GM18870 (cell line): ENCODE results near the gene TMEM254.
A peak's percentile ranks its signal among the peaks of the same experiment; 100 is the strongest.
"Not testable (repeated sequence)": the region's sequence is repeated elsewhere in the genome, so short reads cannot be mapped to it uniquely, and the experiment has no call there.

Source experiments
- ATAC-seq: cut with Tn5 transposase; IDR thresholded peaks from one replicate; pipeline ENCODE4 v1.9.1; 2021; ENCODE audit warnings: moderate library complexity; ENCODE audit not compliant: unreplicated experiment

The TMEM254 gene, protein sequence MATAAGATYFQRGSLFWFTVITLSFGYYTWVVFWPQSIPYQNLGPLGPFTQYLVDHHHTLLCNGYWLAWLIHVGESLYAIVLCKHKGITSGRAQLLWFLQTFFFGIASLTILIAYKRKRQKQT

DNA sequence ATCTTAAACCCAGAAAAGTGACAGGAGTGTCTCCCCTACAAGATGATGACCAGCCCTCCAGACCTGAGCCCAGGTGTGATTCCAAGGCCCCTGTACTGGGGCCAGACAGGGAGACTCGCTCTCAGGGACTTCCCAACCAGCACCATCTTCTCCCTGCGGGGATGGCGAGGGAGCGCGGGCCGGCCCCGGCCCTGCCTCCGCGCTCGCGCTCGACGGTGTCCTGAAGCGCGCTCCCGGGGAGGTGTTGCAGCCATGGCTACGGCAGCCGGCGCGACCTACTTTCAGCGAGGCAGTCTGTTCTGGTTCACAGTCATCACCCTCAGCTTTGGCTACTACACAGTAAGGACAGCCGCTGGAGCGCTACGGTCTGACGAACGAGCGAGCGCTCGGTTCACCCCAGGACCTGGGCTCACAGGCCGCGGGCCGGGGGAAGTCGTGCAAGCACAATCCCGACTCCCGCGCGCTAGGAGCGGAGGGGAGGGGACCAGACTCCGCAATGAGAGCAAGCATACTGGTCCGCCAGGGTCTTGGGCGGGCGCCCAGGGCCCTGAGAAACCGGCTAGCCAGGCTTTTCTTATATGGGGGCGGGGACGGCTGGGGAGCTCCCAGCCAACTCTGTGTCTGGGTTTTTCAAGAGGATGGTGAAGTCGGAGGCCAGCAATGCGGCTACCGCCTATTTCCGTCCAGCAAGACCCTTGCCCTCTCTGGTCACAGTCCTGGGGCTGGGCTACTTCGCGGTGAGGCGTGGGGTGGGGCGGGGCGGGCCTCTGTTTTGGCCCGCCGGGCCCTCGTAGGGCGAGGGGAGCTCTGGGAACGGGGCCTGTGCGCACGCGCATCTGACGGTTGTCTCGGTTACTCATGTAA, at the start of gene TMEM254:
Gene TMEM254 (plus strand): TSS at position 218 of the 864 bp plus-strand sequence. CDS start 35 bp downstream, at position 253.
- ATAC-seq = peak; percentile 62

- not testable (repeated sequence) for ATAC-seq
These were observed 49.3 kb upstream of the TMEM254 start for GRCh38 chr10:80029205-80029604.

GRCh38 chr10:80029865-80030264, 48.6 kb upstream of the TMEM254 start:
- ATAC-seq = not testable (repeated sequence)

- no peak for ATAC-seq
These were observed 46.0 kb upstream of the TMEM254 start for GRCh38 chr10:80032503-80032902.

DNA sequence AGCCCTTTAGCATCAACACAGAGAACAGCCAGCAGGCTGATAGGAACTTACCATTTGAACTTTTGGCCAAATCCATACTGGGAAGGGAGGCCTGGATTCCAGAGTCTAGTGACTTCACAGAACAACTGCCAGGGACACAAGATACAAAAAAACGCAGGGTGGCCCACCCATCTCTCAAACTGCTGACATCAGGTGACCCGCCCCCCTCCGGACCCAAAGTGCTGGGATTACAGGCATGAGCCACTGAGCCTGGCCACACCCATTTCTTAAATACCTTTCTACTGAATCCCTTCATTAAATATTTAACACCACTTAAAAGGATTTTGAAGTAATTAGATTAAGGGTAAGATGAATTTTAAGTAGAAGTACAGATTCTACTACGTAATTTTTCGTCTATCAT, 43.7 kb upstream of the TMEM254 start:
- ATAC-seq = not testable (repeated sequence)

GRCh38 chr10:80035430-80035829, 43.0 kb upstream of the TMEM254 start:
- not testable (repeated sequence) for ATAC-seq

- ATAC-seq = not testable (repeated sequence)
These were observed 41.5 kb upstream of the TMEM254 start for GRCh38 chr10:80036921-80037500.

DNA sequence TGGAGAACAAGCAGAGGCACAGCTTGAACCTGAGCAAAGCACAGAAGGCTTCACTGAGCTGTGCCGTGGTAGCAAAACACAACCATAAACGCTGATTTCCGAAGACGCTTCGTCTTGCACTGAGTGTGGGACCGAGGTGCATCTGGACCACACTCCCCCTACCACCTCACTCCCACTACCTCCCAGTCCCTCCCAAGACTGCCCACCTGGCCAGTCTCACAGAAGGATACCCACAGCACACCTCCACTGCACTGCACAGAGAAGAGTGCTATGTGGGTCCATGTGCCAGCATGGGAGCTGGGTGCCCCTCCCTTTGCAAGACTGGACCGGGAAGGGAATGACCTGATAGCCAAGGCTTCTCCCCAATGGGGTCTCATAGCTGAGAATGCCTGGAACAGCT, 40.2 kb upstream of the TMEM254 start:
- ATAC-seq = not testable (repeated sequence)

DNA sequence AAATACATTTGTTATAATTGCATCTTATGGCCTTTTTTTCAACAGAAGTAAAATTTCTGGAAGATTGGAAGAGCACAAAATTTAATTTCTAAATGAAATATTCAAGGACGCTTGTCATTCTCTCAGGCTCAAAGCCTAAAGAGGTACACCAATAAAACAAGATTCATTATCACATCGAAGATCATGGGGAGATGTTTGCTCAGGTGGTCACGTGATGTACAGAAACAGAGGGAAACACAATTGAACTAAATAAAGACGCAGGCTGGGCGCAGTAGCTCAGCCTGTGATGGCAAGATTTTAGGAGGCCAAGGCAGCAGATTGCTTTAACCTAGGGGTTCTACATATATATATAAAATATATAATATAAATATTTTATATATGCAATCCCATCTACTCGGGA, 37.3 kb upstream of the TMEM254 start:
- no peak for ATAC-seq

- not testable (repeated sequence) for ATAC-seq
These were observed 33.5 kb upstream of the TMEM254 start for GRCh38 chr10:80044935-80045334.

- ATAC-seq = no peak
These were observed 31.6 kb upstream of the TMEM254 start for GRCh38 chr10:80046629-80047441.

DNA sequence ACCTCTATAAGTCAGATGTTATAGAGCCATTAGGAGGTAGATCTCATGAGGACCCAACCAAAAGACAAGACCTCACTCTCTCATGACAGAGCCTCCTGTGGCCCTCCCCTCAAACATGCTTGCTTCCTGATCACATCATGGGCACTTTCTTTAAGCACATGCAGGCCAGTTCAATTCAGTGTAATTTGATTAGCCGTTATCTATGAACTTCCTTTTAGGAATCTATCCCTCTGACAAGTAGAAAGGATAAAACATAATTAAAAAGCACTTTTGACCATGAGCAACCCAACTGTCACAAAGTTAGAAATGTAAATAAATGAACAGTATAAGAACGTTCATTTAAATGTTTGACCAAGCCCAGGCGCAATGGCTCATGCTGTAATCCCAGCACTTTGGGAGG, 27.7 kb upstream of the TMEM254 start:
- no peak for ATAC-seq

DNA sequence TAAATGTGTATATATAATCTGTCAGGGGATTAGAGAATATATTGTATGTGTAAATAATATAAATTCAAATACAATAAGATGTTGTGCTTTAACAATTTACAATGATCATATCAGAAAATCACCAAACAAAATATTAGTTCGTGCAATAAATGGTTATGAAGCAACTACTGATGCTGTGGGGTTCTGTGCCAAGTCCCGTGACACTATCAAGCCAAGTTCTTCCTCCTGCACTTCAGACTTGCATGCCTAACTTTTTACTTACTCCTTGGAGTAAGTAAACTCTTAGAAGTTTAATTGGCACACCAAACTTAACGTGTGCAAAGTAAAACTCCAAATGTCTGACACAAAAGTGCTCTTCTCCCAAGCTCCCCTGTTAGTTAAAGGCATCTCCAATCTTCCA, 26.5 kb upstream of the TMEM254 start:
- no peak for ATAC-seq

DNA sequence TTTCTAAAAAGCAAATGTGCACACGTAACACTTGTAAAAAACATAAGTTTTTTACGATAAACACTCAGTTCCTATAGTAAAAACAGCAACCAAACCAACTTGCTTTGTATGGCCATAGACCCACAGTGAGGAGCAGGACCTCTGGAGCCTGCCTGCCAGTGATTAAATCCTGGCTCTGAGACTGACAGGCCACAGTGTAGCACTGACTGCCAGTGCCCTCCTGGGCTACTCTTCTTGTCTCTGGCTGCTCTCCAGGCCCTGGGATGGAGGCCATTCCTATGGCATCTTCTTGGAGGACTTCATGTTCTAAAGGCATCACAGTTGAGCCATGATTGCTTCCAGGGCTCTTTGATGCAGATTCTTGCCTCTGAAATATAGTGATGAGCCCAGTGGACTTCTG, 22.7 kb upstream of the TMEM254 start:
- ATAC-seq = no peak

- no peak for ATAC-seq
These were observed 21.3 kb upstream of the TMEM254 start for GRCh38 chr10:80057171-80057570.

DNA sequence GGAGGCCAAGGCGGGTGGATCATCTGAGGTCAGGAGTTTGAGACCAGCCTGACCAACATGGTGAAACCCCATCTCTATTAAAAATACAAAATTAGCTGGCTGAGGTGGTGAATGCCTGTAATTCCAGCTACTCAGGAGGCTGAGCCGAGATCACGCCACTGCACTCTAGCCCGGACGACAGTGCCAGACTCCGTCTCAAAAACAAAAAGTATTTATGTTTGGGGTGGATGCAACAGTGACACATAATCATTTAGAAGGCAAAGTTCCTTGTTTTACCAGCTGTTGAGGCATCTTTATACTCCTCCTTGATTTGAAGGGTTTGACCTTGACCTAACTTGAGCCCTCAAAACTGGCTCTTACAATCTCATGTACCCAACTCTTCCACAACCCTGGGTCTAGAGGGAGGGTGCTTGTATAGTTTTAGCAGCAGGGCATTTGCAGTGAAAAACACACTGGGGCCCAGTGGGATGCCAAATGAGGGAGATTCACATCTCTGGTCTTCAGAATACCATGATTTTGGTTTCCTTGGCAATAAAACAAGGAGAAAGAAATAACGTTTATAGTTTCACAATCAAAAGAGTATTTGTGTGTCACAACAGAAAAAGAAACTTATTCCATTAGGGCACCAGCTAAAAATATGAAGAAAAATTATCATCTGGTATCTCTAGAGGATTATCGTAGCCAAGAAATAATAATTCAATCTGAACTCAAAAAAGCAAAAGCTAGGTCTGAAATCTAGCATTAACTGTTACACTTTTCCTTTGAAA, 14.2 kb upstream of the TMEM254 start:
- ATAC-seq = no peak

DNA sequence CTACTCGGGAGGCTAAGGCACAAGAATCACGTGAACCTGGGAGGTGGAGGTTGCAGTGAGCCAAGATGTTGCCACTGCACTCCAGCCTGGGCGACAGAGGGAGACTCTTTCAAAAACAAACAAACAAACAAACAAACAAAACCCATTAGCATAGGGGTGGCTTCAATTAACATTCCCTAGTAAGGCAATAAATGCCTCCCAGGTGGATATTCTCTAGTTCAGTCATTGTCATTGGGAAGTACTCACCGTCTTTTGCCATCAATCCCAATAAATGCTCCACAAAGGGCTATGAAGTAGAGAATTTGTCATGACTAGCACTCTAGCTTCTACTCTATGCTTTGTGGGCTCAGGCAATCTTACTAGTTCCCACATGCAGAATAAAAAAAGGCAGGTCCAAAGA, 11.7 kb upstream of the TMEM254 start:
- no peak for ATAC-seq

GRCh38 chr10:80067821-80068220, 10.6 kb upstream of the TMEM254 start:
- not testable (repeated sequence) for ATAC-seq

DNA sequence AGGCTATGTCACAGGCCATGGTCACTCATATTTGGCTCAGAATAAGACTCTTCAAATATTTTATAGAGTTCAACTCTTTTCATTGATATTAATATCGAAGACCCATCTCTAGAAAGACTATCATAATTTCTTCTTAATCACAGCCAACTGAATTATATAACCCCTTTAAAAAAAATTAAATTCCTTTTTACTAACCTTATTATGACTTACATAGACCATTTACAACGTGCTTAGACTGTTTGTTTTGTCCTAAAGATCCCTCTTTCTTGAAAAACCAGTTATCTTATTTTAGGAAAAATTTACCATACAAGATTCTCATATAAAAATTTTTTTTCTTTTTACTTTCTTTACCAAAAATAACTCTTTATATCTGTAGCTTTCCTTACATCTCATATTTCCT, 10.2 kb upstream of the TMEM254 start:
- no peak for ATAC-seq

GRCh38 chr10:80070057-80070456, 8.4 kb upstream of the TMEM254 start:
- no peak for ATAC-seq
